ENCODE data around the gene ADGRD2. TPM values are rescaled to one million over a fixed set of nuclear protein-coding genes. Genes with fewer than 3 reads are reported as not detected.

Gene ADGRD2
- total RNA-seq, 1 experiment from 2014 or later: 1.5 TPM

GRCh38 chr9:124480621-124480981 lies 30.4 kb downstream of the ADGRD2 start:
- no peak overlapping the region for H2AFZ ChIP-seq (ENCODE audit: low read length)
- DNase-seq: peak; percentile 86

More at GRCh38 chr9:124480621-124480981, 30.4 kb downstream of the ADGRD2 start:
- Histone ChIP-seq H3T11ph (ENCODE audit: low read length) (no peak overlapping the region), H2BK15ac (ENCODE audit: low read depth, low read length) (no peak overlapping the region), H2BK20ac (ENCODE audit: low read depth, low read length, poor library complexity, severe bottlenecking) (no peak overlapping the region), H3K14ac (ENCODE audit: insufficient read depth, low read length) (no peak overlapping the region), H3K23ac (ENCODE audit: insufficient read length, low read depth, low read length) (no peak overlapping the region), H2BK5ac (ENCODE audit: insufficient read length, low read length) (no peak overlapping the region), H3K4me1 (ENCODE audit: insufficient read depth, low read length) (no peaks in the 10 kb centered on the region), H3K9ac (ENCODE audit: extremely low read depth, insufficient read length, low read length) (no peak overlapping the region), H4K91ac (ENCODE audit: insufficient read length, low read depth, low read length) (no peak overlapping the region), H4K20me1 (ENCODE audit: control insufficient read depth, insufficient read depth, insufficient read length) (peaks cover 3% of the 10 kb centered on the region), H2BK120ac (ENCODE audit: low read depth, low read length, poor library complexity, severe bottlenecking) (no peak overlapping the region), H4K8ac (replicated peaks; ENCODE audit: insufficient read length, low read depth, low read length) (no peak overlapping the region), H3K4me2 (ENCODE audit: insufficient read depth, insufficient read length, low read length) (no peak overlapping the region), H2AK5ac (ENCODE audit: insufficient read length, low read length) (no peak overlapping the region), H3K9me3 (ENCODE audit: control insufficient read depth, low read depth, low read length) (no peaks in the 10 kb centered on the region), H3K27ac (ENCODE audit: insufficient read length, low read depth, low read length) (no peak overlapping the region), H3K18ac (ENCODE audit: insufficient read length, low read depth, low read length) (no peak overlapping the region), H4K5ac (ENCODE audit: insufficient read length, low read depth, low read length) (no peak overlapping the region), H2BK12ac (ENCODE audit: insufficient read length, low read depth, low read length) (no peak overlapping the region), H3K27me3 (ENCODE audit: insufficient read depth, low read length) (peaks cover 3% of the 10 kb centered on the region; the same call in 1 of the 2 replicates), H3K56ac (ENCODE audit: insufficient read length, low read depth, low read length) (no peak overlapping the region), H3K79me2 (ENCODE audit: insufficient read depth, low read length) (no peaks in the 10 kb centered on the region), H3K23me2 (ENCODE audit: insufficient read length, low read depth, low read length, poor library complexity, severe bottlenecking) (peaks cover 4% of the 10 kb centered on the region), H3K79me1 (ENCODE audit: insufficient read depth, low read depth, low read length, poor library complexity, severe bottlenecking) (no peaks in the 10 kb centered on the region), H3K4ac (ENCODE audit: low read depth, low read length) (no peak overlapping the region)
- Mint-ChIP-seq H3K36me3 (ENCODE audit: insufficient read depth in 1 of 3, low read depth in 3 of 3) (no peaks in the 10 kb centered on the region; a peak in 1 of 7 replicates), H3K27me3 (ENCODE audit: low read depth) (peaks cover 69% of the 10 kb centered on the region), H3K9me3 (peaks cover 2 to 4% of the 10 kb centered on the region in 2 experiments; a peak in 2 of 5 replicates), H3K27ac (no peak overlapping the region), H3K4me1 (peaks cover 20 to 47% of the 10 kb centered on the region in 2 experiments), H3K4me3 (peak overlapping the region in 1 of 2 experiments; percentile 42; a peak in 1 of 5 replicates)
- TF ChIP-seq, protein P1, sequence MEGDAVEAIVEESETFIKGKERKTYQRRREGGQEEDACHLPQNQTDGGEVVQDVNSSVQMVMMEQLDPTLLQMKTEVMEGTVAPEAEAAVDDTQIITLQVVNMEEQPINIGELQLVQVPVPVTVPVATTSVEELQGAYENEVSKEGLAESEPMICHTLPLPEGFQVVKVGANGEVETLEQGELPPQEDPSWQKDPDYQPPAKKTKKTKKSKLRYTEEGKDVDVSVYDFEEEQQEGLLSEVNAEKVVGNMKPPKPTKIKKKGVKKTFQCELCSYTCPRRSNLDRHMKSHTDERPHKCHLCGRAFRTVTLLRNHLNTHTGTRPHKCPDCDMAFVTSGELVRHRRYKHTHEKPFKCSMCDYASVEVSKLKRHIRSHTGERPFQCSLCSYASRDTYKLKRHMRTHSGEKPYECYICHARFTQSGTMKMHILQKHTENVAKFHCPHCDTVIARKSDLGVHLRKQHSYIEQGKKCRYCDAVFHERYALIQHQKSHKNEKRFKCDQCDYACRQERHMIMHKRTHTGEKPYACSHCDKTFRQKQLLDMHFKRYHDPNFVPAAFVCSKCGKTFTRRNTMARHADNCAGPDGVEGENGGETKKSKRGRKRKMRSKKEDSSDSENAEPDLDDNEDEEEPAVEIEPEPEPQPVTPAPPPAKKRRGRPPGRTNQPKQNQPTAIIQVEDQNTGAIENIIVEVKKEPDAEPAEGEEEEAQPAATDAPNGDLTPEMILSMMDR (conservative IDR thresholded peaks at IDR 0.05): peak; percentile 74
- no CpG with 5 or more reads among the region's 7 CpGs for WGBS (ENCODE audit: extremely low coverage, insufficient read length, low lambda C conversion rate)

All from H9 (cell line).